Spleen (tissue), 11 donors: ENCODE results near the gene ARHGEF12. TPM values are rescaled to one million over a fixed set of nuclear protein-coding genes. Genes with fewer than 3 reads are reported as not detected.

ENCODE experiments used
- DNase-seq: peaks from one replicate; pipeline ENCODE4 v3.0.0-alpha.2; 2020
- H3K27ac ChIP-seq, 8 donors: fragments of 200-600 bp; sonication (generic) in 7 of 8; 1 replicate in 4 of 8; 2 replicates in 4 of 8; pipeline versions ENCODE4 v1.5.0 to v1.8.0; 2016 to 2021; ENCODE audit warnings: inconsistent platforms in 4 of 8, mild to moderate bottlenecking in 4 of 8, moderate library complexity in 1 of 8
- H3K27me3 ChIP-seq, 7 donors: fragments of 200-600 bp; sonication (generic) in 6 of 7; replicated peaks in 1 of 7; 1 replicate in 4 of 7; 2 replicates in 3 of 7; pipeline versions ENCODE4 v1.5.0 to v1.8.0; 2016 to 2021; ENCODE audit warnings: inconsistent platforms in 3 of 7, mild to moderate bottlenecking in 1 of 7
- H3K36me3 ChIP-seq, 6 donors: fragments of 200-600 bp; sonication (generic) in 5 of 6; 1 replicate in 4 of 6; 2 replicates in 2 of 6; pipeline versions ENCODE4 v1.5.0 to v1.8.0; 2016 to 2021; ENCODE audit warnings: inconsistent platforms in 2 of 6
- H3K4me1 ChIP-seq, 6 donors: fragments of 200-600 bp; sonication (generic) in 5 of 6; 1 replicate in 3 of 6; 2 replicates in 3 of 6; pipeline versions ENCODE4 v1.5.0 to v1.8.0; 2016 to 2021; ENCODE audit warnings: inconsistent platforms in 3 of 6
- H3K4me3 ChIP-seq, 8 donors: fragments of 200-600 bp; sonication (generic) in 7 of 8; 1 replicate in 4 of 8; 2 replicates in 4 of 8; pipeline versions ENCODE4 v1.5.0 to v1.8.0; 2016 to 2021; ENCODE audit warnings: inconsistent platforms in 4 of 8, mild to moderate bottlenecking in 4 of 8, moderate library complexity in 2 of 8
- H3K9me3 ChIP-seq, 8 donors: fragments of 200-600 bp; sonication (generic) in 7 of 8; 1 replicate in 4 of 8; 2 replicates in 4 of 8; pipeline versions ENCODE4 v1.5.0 to v1.8.0; 2016 to 2021; ENCODE audit warnings: inconsistent platforms in 4 of 8
- POLR2A ChIP-seq, 3 donors: fragments of 450-650 bp; IDR thresholded peaks; one replicate each; pipeline ENCODE4 v1.5.1; 2017; ENCODE audit warnings: antibody characterized with exemption in 3 of 3, mild to moderate bottlenecking in 1 of 3
- POLR2AphosphoS5 ChIP-seq, 3 donors: sonication (generic); formaldehyde crosslinking; IDR thresholded peaks; one replicate each; pipeline ENCODE4 v1.5.1; 2017; ENCODE audit warnings: antibody characterized with exemption in 3 of 3
- whole genome bisulfite sequencing, 5 donors: extraction: QIAGEN DNeasy Blood & Tissue Kit in 3 of 5; methylation state at CpG; one replicate each; pipeline versions ENCODE4 v1.1.5 to v1.1.7; 2013 to 2018; 5-methylcytosine and 5-hydroxymethylcytosine counted together
- intact Hi-C: fragments of 100-400 bp; cut with DNase I; formaldehyde crosslinking; loops from one replicate; pipeline ENCODE4 v1.15.0; 2023; ENCODE audit warnings: low total_unique reads
- polyA plus RNA-seq, 3 donors: library from polyadenylated mRNA; stranded (reverse); fragments of 200-250 nt; gene quantifications; one replicate each; pipeline ENCODE4 v1.2.1, GENCODE V29; 2013
- total RNA-seq, 7 donors: library from RNA; depleted of rRNA in 3 of 7; stranded (reverse); fragments of >200 nt in 3 of 7; fragmentation: NEBNext Ultra II Directional in 4 of 7; extraction: Animal tissue kit (Norgen Biotek cat#: 25700) in 4 of 7; gene quantifications; one replicate each; pipeline versions ENCODE4 v1.1.0 to v1.2.1, GENCODE V29; 2016 to 2021
- TF ChIP-seq, protein P1 (sequence below), 11 experiments: fragments of 200-600 bp in 7 of 11; fragments of 450-650 bp in 4 of 11; sonication (generic) in 4 of 11; IDR thresholded peaks in 8 of 11; conservative IDR thresholded peaks in 3 of 11; 1 replicate in 7 of 11; 2 replicates in 4 of 11; pipeline versions ENCODE4 v1.4.0 to v1.8.0; 2016 to 2021; ENCODE audit warnings: antibody characterized with exemption in 11 of 11, inconsistent platforms in 4 of 11, mild to moderate bottlenecking in 1 of 11
- donor health status: healthy with polysubstance abuse.
- donor health status: DM: no; HTN: no; CAD: no; lungs with moderate emphysema.
- donor health status: DM: no; HTN: no; CAD: no.
- donor health status: Bipolar disorder and iron deficiency.
- donor health status: healthy.
- donor health status: DM: no; HTN: no; CAD: no.
- donor health status: DM: yes; HTN: yes; CAD: no.

ARHGEF12 gene
- total and polyA plus RNA-seq, 10 donors: 5.6 to 122 (median 88.6) TPM

DNA sequence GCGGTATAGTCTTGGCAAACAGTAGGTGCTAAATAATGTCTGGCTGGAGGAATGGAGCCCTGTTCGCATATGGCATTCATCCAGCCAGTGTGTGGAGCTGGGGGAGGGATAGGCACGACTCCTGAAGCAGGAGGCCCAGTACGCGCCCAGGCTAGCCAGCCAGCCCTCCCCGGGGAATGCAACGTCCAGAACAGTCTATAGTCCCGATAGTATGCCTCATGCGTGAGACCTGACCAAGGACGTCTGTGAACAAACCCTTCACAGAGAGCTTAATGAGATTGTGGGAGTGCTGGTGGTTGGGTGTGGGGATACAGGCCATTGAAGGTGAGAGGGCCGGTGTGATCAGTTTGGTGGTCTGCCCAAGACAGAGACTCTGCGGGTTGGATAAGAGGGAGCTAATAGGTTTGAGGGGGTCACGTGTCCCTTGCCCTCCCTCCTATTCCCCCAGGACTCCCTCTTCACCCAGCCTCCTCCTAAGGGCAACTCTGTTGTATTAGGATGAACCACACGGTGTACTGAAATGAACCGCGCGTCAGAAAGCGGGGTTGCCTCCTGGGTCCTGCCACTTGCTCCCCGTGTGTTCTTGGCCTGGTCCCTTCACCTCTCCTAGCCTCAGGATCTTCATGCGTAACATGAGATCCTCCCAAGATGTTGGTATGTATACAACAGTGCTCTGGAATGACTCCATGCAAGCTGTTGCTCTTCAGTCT is 174.3 kb downstream of the ARHGEF12 start:
- WGBS, 5 donors: 71 to 78% (median 76%) methylated on average over 20 of the region's 20 CpGs
- no peaks in the 10 kb centered on the region for H3K36me3 ChIP-seq
- no peak overlapping the region for H3K27ac ChIP-seq
- peak; percentile 43 for DNase-seq
- peaks cover 0 to 12% (median 4%) of the 10 kb centered on the region in 6 donors for H3K4me1 ChIP-seq
- H3K4me3 ChIP-seq: peak overlapping the region in 4 of 8 donors; percentile 33 to 68 (median 34)
- TF ChIP-seq POLR2AphosphoS5 (IDR thresholded peaks at IDR 0.05): no peak
- TF ChIP-seq POLR2A (IDR thresholded peaks at IDR 0.05): no peak
- TF ChIP-seq, protein P1, sequence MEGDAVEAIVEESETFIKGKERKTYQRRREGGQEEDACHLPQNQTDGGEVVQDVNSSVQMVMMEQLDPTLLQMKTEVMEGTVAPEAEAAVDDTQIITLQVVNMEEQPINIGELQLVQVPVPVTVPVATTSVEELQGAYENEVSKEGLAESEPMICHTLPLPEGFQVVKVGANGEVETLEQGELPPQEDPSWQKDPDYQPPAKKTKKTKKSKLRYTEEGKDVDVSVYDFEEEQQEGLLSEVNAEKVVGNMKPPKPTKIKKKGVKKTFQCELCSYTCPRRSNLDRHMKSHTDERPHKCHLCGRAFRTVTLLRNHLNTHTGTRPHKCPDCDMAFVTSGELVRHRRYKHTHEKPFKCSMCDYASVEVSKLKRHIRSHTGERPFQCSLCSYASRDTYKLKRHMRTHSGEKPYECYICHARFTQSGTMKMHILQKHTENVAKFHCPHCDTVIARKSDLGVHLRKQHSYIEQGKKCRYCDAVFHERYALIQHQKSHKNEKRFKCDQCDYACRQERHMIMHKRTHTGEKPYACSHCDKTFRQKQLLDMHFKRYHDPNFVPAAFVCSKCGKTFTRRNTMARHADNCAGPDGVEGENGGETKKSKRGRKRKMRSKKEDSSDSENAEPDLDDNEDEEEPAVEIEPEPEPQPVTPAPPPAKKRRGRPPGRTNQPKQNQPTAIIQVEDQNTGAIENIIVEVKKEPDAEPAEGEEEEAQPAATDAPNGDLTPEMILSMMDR (IDR thresholded peaks at IDR 0.05 in 8 of 11, conservative IDR thresholded peaks at IDR 0.05 in 3 of 11): no peak
- H3K9me3 ChIP-seq: no peaks in the 10 kb centered on the region
- intact Hi-C loops: loop anchor here (2.0 to 10.0 kb wide), 2 partner anchors 172 to 294 kb away; no protein-coding TSS in a partner anchor
- peaks cover 0 to 95% (median 24%) of the 10 kb centered on the region in 7 donors for H3K27me3 ChIP-seq

DNA sequence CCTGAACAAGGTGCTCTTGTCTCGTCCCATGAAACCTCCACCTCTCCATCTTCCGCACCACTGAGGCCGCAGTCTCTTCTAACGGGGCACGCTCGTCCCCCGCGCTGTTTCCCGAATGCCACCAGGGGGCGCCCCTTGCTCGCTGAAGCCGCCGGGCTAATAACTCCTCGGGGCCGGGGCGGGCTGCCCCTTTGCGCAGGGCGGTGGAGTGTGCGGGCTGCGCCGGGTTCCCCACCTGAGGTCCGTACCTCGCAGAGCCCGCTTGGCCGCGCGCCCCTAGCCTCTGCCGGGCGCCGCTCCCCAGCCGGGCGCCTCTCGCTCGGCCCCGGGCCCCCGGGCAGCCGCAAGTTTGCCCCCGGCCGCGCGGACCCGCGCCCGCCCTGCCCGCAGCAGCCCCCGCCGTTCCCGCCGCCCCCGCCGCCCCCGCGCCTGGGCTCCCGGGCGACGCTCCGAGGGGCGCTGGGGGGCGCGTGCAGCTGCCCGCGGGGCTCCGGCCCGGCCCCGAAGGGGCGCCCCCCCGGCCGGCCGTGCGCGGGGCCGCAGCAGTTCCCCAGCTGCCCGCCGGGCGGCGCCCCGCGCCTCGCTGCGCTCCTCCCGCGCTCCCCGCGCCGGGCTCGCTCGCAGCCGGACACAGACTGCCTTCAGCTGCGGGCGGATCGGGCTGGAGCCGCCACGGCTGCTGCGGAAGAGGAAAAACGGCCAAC is 175.1 kb downstream of the ARHGEF12 start, which contains the start of gene GRIK4:
Gene GRIK4 (plus strand): TSS at position 633 of the 704 bp plus-strand sequence. CDS start 148,571 bp downstream, outside the sequence.
- Histone ChIP-seq H3K27ac (no peak within 1 kb of the TSS), H3K4me3 (peak within 1 kb of the TSS in 7 of 8 donors; percentile 20 to 68 (median 34)), H3K27me3 (peaks cover 0 to 95% (median 24%) of the 10 kb centered on the region in 7 donors), H3K4me1 (peaks cover 0 to 12% (median 4%) of the 10 kb centered on the region in 6 donors), H3K36me3 (no peaks in the 10 kb centered on the region), H3K9me3 (no peaks in the 10 kb centered on the region)
- intact Hi-C loops: loop anchor here (2.0 to 10.0 kb wide), 2 partner anchors 172 to 294 kb away; no protein-coding TSS in a partner anchor
- WGBS, 5 donors: 0 to 3% (median 1%) methylated on average over 21 to 95 of the region's 95 CpGs
- DNase-seq: peak; percentile 94
- no peak for TF ChIP-seq POLR2A (IDR thresholded peaks at IDR 0.05)
- TF ChIP-seq, protein P1 (IDR thresholded peaks at IDR 0.05 in 8 of 11, conservative IDR thresholded peaks at IDR 0.05 in 3 of 11): peak; percentile 83 to 94 (median 91)
- peak in 1 of 3 donors; percentile 43 for TF ChIP-seq POLR2AphosphoS5 (IDR thresholded peaks at IDR 0.05)

DNA sequence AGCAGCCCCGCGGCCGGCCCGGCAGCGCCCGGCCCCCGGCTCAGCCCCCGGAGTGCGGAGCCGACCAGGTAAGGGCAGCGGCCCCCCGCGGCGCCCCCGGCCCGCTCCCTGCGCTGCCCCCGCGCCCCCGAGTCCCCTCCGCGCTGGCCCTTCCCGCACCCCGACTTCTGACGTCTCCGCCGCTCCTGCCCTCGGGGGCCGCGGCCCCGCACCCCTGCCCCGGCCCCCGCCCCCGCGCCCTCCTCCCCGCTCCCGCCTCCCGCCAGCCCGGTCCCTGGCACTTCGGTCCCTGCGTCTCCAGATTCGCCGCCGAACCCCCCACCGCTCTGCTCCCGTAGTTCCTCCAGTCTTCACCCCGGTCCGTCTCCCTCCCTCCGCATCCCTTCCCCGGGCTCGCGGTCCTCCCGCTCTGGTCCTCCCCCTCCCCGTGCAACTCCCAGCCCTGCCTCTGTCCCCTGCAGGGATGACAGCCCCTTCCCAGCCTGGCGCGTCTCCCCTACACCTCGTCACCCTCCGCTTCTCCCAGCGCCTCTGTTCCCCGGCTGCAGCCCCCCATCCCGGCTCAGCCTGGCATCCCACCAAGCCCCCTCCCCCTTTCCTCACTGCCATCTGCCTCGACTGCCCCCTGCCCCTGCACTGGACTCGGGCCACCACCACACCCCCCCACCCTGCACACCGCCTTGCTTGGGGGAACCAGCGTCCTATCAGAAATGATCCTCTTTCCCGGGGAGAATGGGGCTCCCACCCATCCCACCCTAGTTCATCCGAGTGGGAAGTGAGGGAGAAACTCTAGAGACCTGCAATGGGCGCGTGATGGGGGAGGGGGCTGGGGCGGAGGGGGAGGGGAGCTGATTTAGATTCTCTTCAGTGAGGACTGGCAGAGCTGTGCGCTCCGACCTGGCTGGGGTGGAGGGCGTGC is 175.9 kb downstream of the ARHGEF12 start:
- Histone ChIP-seq H3K4me1 (peaks cover 0 to 16% (median 4%) of the 10 kb centered on the region in 6 donors), H3K4me3 (peak overlapping the region in 4 of 8 donors; percentile 22 to 68 (median 30)), H3K27ac (no peak overlapping the region), H3K9me3 (no peaks in the 10 kb centered on the region), H3K36me3 (no peaks in the 10 kb centered on the region), H3K27me3 (peaks cover 0 to 95% (median 24%) of the 10 kb centered on the region in 7 donors)
- no peak for TF ChIP-seq POLR2A (IDR thresholded peaks at IDR 0.05)
- TF ChIP-seq, protein P1 (IDR thresholded peaks at IDR 0.05 in 8 of 11, conservative IDR thresholded peaks at IDR 0.05 in 3 of 11): no peak
- TF ChIP-seq POLR2AphosphoS5 (IDR thresholded peaks at IDR 0.05): no peak
- intact Hi-C loops: loop anchor here (2.0 to 10.0 kb wide), 2 partner anchors 171 to 293 kb away; no protein-coding TSS in a partner anchor
- peak; percentile 74 for DNase-seq
- 9 to 28% (median 12%) methylated on average over 25 to 73 of the region's 73 CpGs for WGBS, 5 donors
